GM12873 (cell line): Measurements from ENCODE around the gene ANKFY1.

ENCODE experiments used
- TF ChIP-seq, protein P1 (sequence below): IDR thresholded peaks from 2 replicates; pipeline ENCODE4 v1.5.1; 2012; ENCODE audit warnings: low read depth, mild to moderate bottlenecking, moderate library complexity, low read length, control low read depth; ENCODE audit not compliant: insufficient read depth; ENCODE audit errors: missing control alignments

Gene ANKFY1

DNA sequence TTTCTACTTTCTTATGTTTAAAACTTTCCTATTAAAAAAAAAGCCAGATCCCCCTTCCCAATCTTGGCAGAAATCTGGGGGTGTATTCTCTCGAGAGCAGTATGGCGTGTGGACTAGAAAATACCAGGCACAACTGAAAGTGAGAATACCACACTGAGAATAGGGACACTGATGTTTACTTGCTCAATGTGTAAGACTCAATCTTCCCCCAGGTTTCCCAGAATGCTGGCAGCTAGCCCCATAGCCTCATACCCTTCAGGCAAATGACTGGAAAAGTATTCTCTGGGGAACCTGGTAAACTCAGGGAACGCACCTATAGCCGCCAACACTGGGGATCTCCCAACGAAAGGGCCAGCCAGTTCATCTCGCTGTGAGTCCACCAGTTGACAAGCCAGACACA lies 136.2 kb downstream of the ANKFY1 start:
- TF ChIP-seq, protein P1, sequence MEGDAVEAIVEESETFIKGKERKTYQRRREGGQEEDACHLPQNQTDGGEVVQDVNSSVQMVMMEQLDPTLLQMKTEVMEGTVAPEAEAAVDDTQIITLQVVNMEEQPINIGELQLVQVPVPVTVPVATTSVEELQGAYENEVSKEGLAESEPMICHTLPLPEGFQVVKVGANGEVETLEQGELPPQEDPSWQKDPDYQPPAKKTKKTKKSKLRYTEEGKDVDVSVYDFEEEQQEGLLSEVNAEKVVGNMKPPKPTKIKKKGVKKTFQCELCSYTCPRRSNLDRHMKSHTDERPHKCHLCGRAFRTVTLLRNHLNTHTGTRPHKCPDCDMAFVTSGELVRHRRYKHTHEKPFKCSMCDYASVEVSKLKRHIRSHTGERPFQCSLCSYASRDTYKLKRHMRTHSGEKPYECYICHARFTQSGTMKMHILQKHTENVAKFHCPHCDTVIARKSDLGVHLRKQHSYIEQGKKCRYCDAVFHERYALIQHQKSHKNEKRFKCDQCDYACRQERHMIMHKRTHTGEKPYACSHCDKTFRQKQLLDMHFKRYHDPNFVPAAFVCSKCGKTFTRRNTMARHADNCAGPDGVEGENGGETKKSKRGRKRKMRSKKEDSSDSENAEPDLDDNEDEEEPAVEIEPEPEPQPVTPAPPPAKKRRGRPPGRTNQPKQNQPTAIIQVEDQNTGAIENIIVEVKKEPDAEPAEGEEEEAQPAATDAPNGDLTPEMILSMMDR: no peak

DNA sequence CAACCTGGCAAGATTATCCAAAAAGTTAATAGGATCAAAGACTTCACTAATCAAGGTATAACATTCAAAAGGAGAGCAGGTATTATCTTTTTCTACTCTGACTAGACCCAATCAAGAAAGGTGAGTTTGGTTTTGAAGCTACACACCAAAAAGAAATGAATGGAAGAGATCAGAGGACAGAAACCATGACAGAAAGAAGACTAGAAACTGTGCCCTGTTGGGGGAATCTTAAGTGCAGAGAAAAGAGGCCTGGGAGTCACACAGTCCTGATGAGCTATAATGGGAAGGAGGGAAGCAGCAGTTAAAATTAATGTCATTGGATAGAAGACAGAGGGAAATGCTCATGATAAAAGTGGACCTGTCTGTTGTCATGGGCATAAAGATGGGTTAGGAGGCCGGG lies 138.2 kb downstream of the ANKFY1 start:
- TF ChIP-seq, protein P1: no peak

DNA sequence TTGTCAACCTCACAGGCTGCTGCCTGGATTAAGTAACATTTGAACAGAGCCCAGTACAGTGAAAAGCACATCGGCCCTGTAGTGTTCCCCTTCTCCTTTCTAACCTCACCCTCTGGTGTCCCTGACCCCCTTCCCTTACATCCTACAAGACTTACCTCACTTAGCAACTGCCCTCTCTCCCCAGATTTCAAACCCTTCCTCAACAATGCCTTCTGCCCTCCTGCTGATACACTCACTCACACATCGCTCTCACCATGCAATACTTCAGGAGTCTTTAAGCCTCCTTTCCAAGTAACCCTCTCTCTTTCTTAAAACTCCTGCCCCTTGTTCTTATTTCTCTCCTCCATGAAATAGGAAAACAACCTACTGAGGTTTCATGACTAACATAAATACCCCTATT lies 138.8 kb downstream of the ANKFY1 start:
- TF ChIP-seq, protein P1: no peak

DNA sequence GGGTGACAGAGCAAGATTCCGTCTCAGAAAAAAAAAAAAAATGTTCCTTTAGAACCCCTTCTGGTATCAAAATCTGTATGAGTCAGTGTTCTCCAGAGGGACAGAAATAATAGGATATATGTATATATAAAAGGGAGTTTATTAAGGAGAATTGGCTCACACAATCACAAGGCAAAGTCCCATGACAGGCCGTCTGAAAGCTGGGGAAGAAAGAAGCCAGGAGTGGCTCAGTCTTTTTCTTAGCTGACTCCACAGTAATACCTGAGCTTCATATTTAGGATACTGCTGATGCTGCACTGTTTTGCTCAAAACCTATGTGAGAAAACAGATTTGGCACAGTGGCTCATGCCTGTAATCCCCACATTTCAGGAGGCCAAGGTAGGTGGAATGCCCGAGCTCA lies 143.4 kb downstream of the ANKFY1 start:
- TF ChIP-seq, protein P1: no peak

DNA sequence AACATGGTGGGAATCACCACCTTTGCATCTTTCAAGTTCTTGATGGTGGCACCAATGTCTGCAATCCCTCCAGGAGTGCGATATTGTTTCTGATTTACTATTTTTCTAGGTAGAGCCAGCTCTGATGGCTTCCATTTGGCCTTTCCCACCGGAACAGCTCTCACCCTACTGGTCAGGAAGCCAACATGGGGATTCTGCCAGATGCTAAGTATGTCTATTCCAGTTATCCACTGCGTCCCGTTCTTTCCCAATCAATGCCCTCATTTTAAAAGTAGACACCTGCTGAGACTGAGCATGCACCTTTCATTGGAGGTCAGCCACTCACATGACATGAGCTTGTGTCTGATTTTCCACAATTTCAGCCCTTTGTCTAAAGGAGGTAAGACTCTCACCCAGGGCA lies 144.5 kb downstream of the ANKFY1 start:
- TF ChIP-seq, protein P1: no peak

DNA sequence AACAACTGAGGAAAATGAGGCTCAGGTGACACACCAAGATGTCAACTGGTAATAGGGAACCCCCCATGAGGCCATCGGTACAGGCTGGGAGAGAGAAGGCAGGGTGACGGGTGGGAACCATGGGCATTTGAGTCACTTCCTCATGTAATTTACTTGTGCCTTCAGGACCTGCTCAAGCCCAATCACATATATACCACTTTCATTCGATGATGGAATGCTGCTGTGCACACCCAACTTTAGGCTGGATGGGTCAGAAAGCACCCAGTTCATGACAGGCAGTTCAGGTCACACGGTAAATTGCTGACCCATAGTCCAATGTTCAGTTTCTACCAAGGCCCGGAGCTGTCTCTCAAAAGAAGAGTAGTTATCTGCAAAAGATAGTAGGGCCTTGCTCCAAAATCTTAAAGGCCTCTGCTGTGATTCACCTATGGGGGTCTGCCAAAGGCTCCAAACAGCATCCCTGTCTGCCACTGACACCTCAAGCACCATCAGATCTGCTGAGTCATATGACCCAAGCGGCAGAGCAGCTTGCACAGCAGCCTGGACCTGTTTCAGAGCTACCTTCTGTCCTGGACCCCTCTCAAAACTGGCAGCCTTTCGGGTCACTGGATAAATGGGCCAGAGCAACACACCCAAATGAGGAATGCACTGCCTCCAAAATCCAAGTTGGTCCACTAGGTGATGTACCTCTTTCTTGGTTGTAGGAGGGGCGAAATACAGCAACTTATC lies 145.6 kb downstream of the ANKFY1 start:
- TF ChIP-seq, protein P1: no peak

DNA sequence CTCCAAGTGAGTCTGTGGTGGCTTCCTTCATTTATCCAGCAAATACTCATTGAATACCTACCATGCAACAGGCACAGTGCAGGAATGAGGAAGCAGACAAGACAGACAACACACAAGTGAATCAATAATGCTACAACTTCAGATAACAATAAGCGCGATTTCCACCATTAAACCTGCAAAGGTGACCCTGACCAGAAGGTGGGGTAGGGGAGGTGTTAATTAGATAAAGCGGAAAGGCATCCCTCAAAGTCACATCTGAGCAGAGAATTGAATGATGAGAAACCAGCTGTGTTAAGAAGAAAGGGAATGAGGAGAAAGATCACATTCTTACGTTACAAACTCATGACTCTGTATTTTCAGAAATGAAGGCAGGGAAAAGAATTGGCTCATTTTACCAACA lies 147.3 kb downstream of the ANKFY1 start:
- TF ChIP-seq, protein P1: no peak
